HCT116 (cell line): ENCODE results near the gene GM2A. TPM values are rescaled to one million over a fixed set of nuclear protein-coding genes. Genes with fewer than 3 reads are reported as not detected.

Experiments
- ATAC-seq: fragments of 200-7000 bp; cut with Tn5 transposase; 2 replicates; pipeline ENCODE4 v1.9.1; 2020; ENCODE audit warnings: mild to moderate bottlenecking, moderate library complexity
- BruUV-seq: library from RNA; stranded (reverse); fragments of 400-500 nt; replicated peaks from 2 replicates; lab custom pipeline; 2021; lab: Mats Ljungman, UMichigan
- CTCF ChIA-PET: fragments of 300-600 bp; sonication (Branson Sonifier 250); formaldehyde crosslinking; loops from one replicate; lab custom pipeline; 2021; ENCODE audit warnings: antibody characterized with exemption; lab: Charles Lee
- POLR2A ChIA-PET: fragments of 300-600, 350-600 bp; sonication (Branson Sonifier 250); formaldehyde crosslinking; loops from one replicate; lab custom pipeline; 2021; ENCODE audit warnings: antibody characterized with exemption; lab: Charles Lee
- RAD21 ChIA-PET, 2 experiments: fragments of 300-600 bp; sonication (Branson Sonifier 250); formaldehyde crosslinking; loops; one replicate each; lab custom pipeline; 2023; ENCODE audit warnings: low total read pairs in 2 of 2; ENCODE audit not compliant: uncharacterized antibody in 2 of 2, unreplicated experiment in 2 of 2, low non-redundant PET in 1 of 2; lab: Charles Lee
- DNase-seq: peaks from one replicate; pipeline ENCODE4 v3.0.0-alpha.2; 2010; ENCODE audit warnings: low read depth, low spot score
- H2AFZ ChIP-seq: fragments of 200-600 bp; shearing (Covaris generic), sonication (generic); 2 replicates; pipeline ENCODE4 v1.6.1; 2017; ENCODE audit warnings: low read depth, mixed run types, mixed read lengths, antibody characterized with exemption, low read length; ENCODE audit not compliant: poor library complexity, severe bottlenecking
- H3K27ac ChIP-seq: 2 replicates; pipeline ENCODE4 v1.5.1; 2012; ENCODE audit warnings: low read depth, low read length
- H3K27me3 ChIP-seq: fragments of 200-600 bp; sonication (generic); 2 replicates; pipeline ENCODE4 v1.6.1; 2016; ENCODE audit warnings: mixed run types, low read length, mixed read lengths; ENCODE audit not compliant: insufficient read depth
- H3K36me3 ChIP-seq, 2 experiments: fragments of 200-500 bp in 1 of 2; fragments of 200-600 bp in 1 of 2; sonication (Bioruptor generic) in 1 of 2; sonication (generic) in 1 of 2; 2 replicates each; pipeline versions ENCODE4 v1.5.1 to v1.6.1; 2014 to 2016; ENCODE audit warnings: low read length in 2 of 2, inconsistent platforms in 1 of 2, mixed read lengths in 1 of 2, mixed run types in 1 of 2; ENCODE audit not compliant: insufficient read depth in 2 of 2, control insufficient read depth in 1 of 2
- H3K4me1 ChIP-seq, 2 experiments: fragments of 200-600 bp in 1 of 2; sonication (generic) in 1 of 2; 2 replicates each; pipeline versions ENCODE4 v1.5.1 to v1.6.1; 2012 to 2017; ENCODE audit warnings: low read length in 2 of 2, inconsistent platforms in 1 of 2, mild to moderate bottlenecking in 1 of 2, mixed read lengths in 1 of 2, mixed run types in 1 of 2, moderate library complexity in 1 of 2; ENCODE audit not compliant: insufficient read depth in 2 of 2, control insufficient read depth in 1 of 2
- H3K4me2 ChIP-seq: fragments of 200-600 bp; sonication (generic); 2 replicates; pipeline ENCODE4 v1.6.1; 2017; ENCODE audit warnings: mixed run types, low read length, mixed read lengths
- H3K4me3 ChIP-seq, 2 experiments: fragments of 200-600 bp in 1 of 2; sonication (generic) in 1 of 2; replicated peaks in 1 of 2; 2 replicates each; pipeline ENCODE4 v1.5.1; 2011 to 2016; ENCODE audit warnings: low read length in 2 of 2, control low read depth in 1 of 2, low read depth in 1 of 2, mild to moderate bottlenecking in 1 of 2, mixed read lengths in 1 of 2, mixed run types in 1 of 2
- H3K79me2 ChIP-seq: fragments of 200-600 bp; sonication (generic); 2 replicates; pipeline ENCODE4 v1.6.1; 2017; ENCODE audit warnings: mild to moderate bottlenecking, mixed run types, low read length, moderate library complexity, mixed read lengths; ENCODE audit not compliant: insufficient read depth
- H3K9ac ChIP-seq: fragments of 200-600 bp; sonication (generic); 2 replicates; pipeline ENCODE4 v1.6.1; 2016; ENCODE audit warnings: low read length, mixed read lengths
- H3K9me2 ChIP-seq: fragments of 200-600 bp; sonication (generic), shearing (Covaris generic); 2 replicates; pipeline ENCODE4 v1.6.1; 2017; ENCODE audit warnings: mixed run types, mild to moderate bottlenecking, moderate library complexity; ENCODE audit not compliant: insufficient read depth
- H3K9me3 ChIP-seq, 2 experiments: fragments of 200-500 bp in 1 of 2; fragments of 200-600 bp in 1 of 2; sonication (Bioruptor generic) in 1 of 2; sonication (generic) in 1 of 2; 2 replicates each; pipeline ENCODE4 v1.6.1; 2014 to 2017; ENCODE audit warnings: low read length in 2 of 2, mixed read lengths in 2 of 2, inconsistent platforms in 1 of 2, low read depth in 1 of 2, mild to moderate bottlenecking in 1 of 2, mixed run types in 1 of 2, moderate library complexity in 1 of 2; ENCODE audit not compliant: control insufficient read depth in 1 of 2, insufficient read depth in 1 of 2
- H4K20me1 ChIP-seq: fragments of 200-600 bp; sonication (generic), shearing (Covaris generic); 2 replicates; pipeline ENCODE4 v1.6.1; 2017; ENCODE audit warnings: mixed run types, mild to moderate bottlenecking, moderate library complexity; ENCODE audit not compliant: insufficient read depth
- CBX3 ChIP-seq: IDR thresholded peaks from 2 replicates; pipeline ENCODE4 v1.6.1; 2012; ENCODE audit warnings: low read depth
- CEBPB ChIP-seq: IDR thresholded peaks from 2 replicates; pipeline ENCODE4 v1.6.1; 2012; ENCODE audit warnings: low read depth
- ELF1 ChIP-seq: IDR thresholded peaks from 2 replicates; pipeline ENCODE4 v1.6.1; 2012; ENCODE audit warnings: low read depth, borderline replicate concordance
- EZH2 ChIP-seq: fragments of 200-600 bp; sonication (generic); IDR thresholded peaks from 2 replicates; pipeline ENCODE4 v1.6.1; 2017; ENCODE audit warnings: antibody characterized with exemption, mixed run types
- FOSL1 ChIP-seq: IDR thresholded peaks from 2 replicates; pipeline ENCODE4 v1.6.1; 2012; ENCODE audit warnings: low read depth
- POLR2A ChIP-seq: IDR thresholded peaks from 2 replicates; pipeline ENCODE4 v1.7.0; 2011; ENCODE audit warnings: borderline replicate concordance; ENCODE audit not compliant: insufficient read depth, insufficient read length; ENCODE audit errors: extremely low read depth
- POLR2AphosphoS5 ChIP-seq: IDR thresholded peaks from 2 replicates; pipeline ENCODE4 v1.6.1; 2011; ENCODE audit warnings: mild to moderate bottlenecking, low read depth, low read length, moderate library complexity
- RAD21 ChIP-seq: IDR thresholded peaks from 2 replicates; pipeline ENCODE4 v1.6.1; 2012; ENCODE audit warnings: low read depth, mild to moderate bottlenecking
- SIN3A ChIP-seq: IDR thresholded peaks from 2 replicates; pipeline ENCODE4 v1.6.1; 2012; ENCODE audit warnings: low read depth
- SP1 ChIP-seq: IDR thresholded peaks from 2 replicates; pipeline ENCODE4 v1.6.1; 2012; ENCODE audit warnings: low read depth
- SRF ChIP-seq: IDR thresholded peaks from 2 replicates; pipeline ENCODE4 v1.6.1; 2012; ENCODE audit warnings: low read depth
- TCF7L2 ChIP-seq: IDR thresholded peaks from 2 replicates; pipeline ENCODE4 v1.7.0; 2011; ENCODE audit warnings: borderline replicate concordance, inconsistent platforms; ENCODE audit not compliant: insufficient read depth, insufficient read length; ENCODE audit errors: extremely low read depth
- YY1 ChIP-seq: IDR thresholded peaks from 2 replicates; pipeline ENCODE4 v1.6.1; 2011; ENCODE audit warnings: low read length, low read depth, moderate library complexity, mild to moderate bottlenecking; ENCODE audit not compliant: insufficient replicate concordance; ENCODE audit errors: extremely low read depth
- ZNF274 ChIP-seq: fragments of 200-500 bp; sonication (Bioruptor generic); IDR thresholded peaks from 2 replicates; pipeline ENCODE4 v1.6.1; 2014; ENCODE audit warnings: mild to moderate bottlenecking, low read depth, low read length, inconsistent platforms
- intact Hi-C: fragments of 100-400 bp; cut with micrococcal nuclease; formaldehyde crosslinking; loops from 2 replicates; pipeline ENCODE4 v1.10.0; 2022
- total RNA-seq: library from RNA; stranded (reverse); gene quantifications from one replicate; pipeline ENCODE4 v1.2.1, GENCODE V29; 2021; ENCODE audit not compliant: unreplicated experiment
- TF ChIP-seq, protein P1 (sequence below): IDR thresholded peaks from 2 replicates; pipeline ENCODE4 v1.6.1; 2011; ENCODE audit warnings: mild to moderate bottlenecking, low read length, moderate library complexity; ENCODE audit not compliant: insufficient replicate concordance; ENCODE audit errors: extremely low read depth
- TF ChIP-seq, protein P2 (sequence below): IDR thresholded peaks from 2 replicates; pipeline ENCODE4 v1.6.1; 2012; ENCODE audit warnings: low read depth
- TF ChIP-seq, protein P3 (sequence below), 3 experiments: fragments of 200-600 bp in 1 of 3; sonication (generic) in 1 of 3; IDR thresholded peaks in 2 of 3; conservative IDR thresholded peaks in 1 of 3; 2 replicates each; pipeline ENCODE4 v1.5.1; 2012 to 2017; ENCODE audit warnings: low read depth in 2 of 3, low read length in 2 of 3, antibody characterized with exemption in 1 of 3, borderline replicate concordance in 1 of 3, control low read depth in 1 of 3, mild to moderate bottlenecking in 1 of 3, mixed read lengths in 1 of 3, mixed run types in 1 of 3, moderate library complexity in 1 of 3; ENCODE audit not compliant: insufficient read depth in 1 of 3
- TF ChIP-seq, protein P4 (sequence below): IDR thresholded peaks from 2 replicates; pipeline ENCODE4 v1.6.1; 2012

The GM2A gene
- total RNA-seq, 1 experiment from 2014 or later = 25.0 TPM

DNA sequence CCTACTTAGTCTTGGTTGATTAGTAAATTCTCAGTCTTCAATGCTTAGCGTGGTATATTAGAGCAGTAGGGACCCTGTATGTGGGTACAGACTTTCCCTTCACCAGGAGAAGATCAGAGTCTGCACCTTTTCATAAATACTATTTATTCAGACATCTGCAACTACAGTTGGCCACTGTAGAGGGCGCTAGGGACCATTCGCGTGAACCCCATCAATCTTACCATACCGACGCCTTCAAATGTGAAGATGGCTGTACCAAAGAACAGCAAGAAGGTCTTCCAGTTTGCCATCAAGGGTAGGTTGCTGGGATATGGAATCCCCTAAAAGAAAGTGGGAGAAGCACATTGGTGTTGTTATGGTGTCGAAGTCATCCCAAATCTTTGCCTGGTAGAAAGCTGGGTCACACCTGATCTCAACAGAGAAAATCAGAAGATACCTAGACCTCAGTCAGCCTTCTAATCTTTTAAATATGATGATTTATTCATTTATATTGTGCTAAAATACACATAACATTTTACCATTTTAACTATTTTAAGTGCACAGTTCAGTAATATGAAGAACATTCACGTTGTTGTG is 31.5 kb downstream of the GM2A start:
- no peak overlapping the region for H3K4me3 ChIP-seq
- BruUV-seq = no TSS peak
- no peak overlapping the region for H3K27ac ChIP-seq
- no peaks in the 10 kb centered on the region for H3K36me3 ChIP-seq
- DNase-seq (peak; percentile 21), ATAC-seq (peak; percentile 72)
- ChIA-PET RAD21 (no interaction called here), CTCF (interaction anchor here (0.9 kb wide), 1 partner anchor 368 kb away, joined by 4 read pairs; no protein-coding TSS in a partner anchor), POLR2A (no interaction called here)
- intact Hi-C loops = loop anchor here (1.0 to 10.0 kb wide), 2 partner anchors 32 to 460 kb away; no protein-coding TSS in a partner anchor
- TF ChIP-seq, protein P1, sequence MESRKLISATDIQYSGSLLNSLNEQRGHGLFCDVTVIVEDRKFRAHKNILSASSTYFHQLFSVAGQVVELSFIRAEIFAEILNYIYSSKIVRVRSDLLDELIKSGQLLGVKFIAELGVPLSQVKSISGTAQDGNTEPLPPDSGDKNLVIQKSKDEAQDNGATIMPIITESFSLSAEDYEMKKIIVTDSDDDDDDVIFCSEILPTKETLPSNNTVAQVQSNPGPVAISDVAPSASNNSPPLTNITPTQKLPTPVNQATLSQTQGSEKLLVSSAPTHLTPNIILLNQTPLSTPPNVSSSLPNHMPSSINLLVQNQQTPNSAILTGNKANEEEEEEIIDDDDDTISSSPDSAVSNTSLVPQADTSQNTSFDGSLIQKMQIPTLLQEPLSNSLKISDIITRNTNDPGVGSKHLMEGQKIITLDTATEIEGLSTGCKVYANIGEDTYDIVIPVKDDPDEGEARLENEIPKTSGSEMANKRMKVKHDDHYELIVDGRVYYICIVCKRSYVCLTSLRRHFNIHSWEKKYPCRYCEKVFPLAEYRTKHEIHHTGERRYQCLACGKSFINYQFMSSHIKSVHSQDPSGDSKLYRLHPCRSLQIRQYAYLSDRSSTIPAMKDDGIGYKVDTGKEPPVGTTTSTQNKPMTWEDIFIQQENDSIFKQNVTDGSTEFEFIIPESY = no peak
- TF ChIP-seq TCF7L2 (no peak), POLR2A (no peak), EZH2 (no peak), CBX3 (no peak), YY1 (peak; percentile 15), SRF (no peak), CEBPB (no peak), FOSL1 (no peak), SIN3A (no peak), ZNF274 (no peak), ELF1 (no peak), SP1 (no peak), RAD21 (peak; percentile 67), POLR2AphosphoS5 (no peak)
- TF ChIP-seq, protein P2, sequence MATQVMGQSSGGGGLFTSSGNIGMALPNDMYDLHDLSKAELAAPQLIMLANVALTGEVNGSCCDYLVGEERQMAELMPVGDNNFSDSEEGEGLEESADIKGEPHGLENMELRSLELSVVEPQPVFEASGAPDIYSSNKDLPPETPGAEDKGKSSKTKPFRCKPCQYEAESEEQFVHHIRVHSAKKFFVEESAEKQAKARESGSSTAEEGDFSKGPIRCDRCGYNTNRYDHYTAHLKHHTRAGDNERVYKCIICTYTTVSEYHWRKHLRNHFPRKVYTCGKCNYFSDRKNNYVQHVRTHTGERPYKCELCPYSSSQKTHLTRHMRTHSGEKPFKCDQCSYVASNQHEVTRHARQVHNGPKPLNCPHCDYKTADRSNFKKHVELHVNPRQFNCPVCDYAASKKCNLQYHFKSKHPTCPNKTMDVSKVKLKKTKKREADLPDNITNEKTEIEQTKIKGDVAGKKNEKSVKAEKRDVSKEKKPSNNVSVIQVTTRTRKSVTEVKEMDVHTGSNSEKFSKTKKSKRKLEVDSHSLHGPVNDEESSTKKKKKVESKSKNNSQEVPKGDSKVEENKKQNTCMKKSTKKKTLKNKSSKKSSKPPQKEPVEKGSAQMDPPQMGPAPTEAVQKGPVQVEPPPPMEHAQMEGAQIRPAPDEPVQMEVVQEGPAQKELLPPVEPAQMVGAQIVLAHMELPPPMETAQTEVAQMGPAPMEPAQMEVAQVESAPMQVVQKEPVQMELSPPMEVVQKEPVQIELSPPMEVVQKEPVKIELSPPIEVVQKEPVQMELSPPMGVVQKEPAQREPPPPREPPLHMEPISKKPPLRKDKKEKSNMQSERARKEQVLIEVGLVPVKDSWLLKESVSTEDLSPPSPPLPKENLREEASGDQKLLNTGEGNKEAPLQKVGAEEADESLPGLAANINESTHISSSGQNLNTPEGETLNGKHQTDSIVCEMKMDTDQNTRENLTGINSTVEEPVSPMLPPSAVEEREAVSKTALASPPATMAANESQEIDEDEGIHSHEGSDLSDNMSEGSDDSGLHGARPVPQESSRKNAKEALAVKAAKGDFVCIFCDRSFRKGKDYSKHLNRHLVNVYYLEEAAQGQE = no peak
- TF ChIP-seq, protein P3, sequence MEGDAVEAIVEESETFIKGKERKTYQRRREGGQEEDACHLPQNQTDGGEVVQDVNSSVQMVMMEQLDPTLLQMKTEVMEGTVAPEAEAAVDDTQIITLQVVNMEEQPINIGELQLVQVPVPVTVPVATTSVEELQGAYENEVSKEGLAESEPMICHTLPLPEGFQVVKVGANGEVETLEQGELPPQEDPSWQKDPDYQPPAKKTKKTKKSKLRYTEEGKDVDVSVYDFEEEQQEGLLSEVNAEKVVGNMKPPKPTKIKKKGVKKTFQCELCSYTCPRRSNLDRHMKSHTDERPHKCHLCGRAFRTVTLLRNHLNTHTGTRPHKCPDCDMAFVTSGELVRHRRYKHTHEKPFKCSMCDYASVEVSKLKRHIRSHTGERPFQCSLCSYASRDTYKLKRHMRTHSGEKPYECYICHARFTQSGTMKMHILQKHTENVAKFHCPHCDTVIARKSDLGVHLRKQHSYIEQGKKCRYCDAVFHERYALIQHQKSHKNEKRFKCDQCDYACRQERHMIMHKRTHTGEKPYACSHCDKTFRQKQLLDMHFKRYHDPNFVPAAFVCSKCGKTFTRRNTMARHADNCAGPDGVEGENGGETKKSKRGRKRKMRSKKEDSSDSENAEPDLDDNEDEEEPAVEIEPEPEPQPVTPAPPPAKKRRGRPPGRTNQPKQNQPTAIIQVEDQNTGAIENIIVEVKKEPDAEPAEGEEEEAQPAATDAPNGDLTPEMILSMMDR (IDR thresholded peaks at IDR 0.05 in 2 of 3, conservative IDR thresholded peaks at IDR 0.05 in 1 of 3; ENCODE audit: borderline replicate concordance in 1 of 3, insufficient read depth in 1 of 3, low read depth in 2 of 3, low read length in 2 of 3) = peak; percentile 57 to 72 (median 71)
- TF ChIP-seq, protein P4, sequence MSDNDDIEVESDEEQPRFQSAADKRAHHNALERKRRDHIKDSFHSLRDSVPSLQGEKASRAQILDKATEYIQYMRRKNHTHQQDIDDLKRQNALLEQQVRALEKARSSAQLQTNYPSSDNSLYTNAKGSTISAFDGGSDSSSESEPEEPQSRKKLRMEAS = peak; percentile 39; the same call in 1 of the 2 replicates
- no peaks in the 10 kb centered on the region for H4K20me1 ChIP-seq
- no peaks in the 10 kb centered on the region for H3K79me2 ChIP-seq
- H3K4me2 ChIP-seq = no peak overlapping the region
- no peak overlapping the region for H2AFZ ChIP-seq
- peaks cover 4 to 5% of the 10 kb centered on the region in 2 experiments; a peak in 3 of 4 replicates for H3K4me1 ChIP-seq
- no peaks in the 10 kb centered on the region for H3K9me2 ChIP-seq
- H3K27me3 ChIP-seq = no peaks in the 10 kb centered on the region
- no peaks in the 10 kb centered on the region for H3K9me3 ChIP-seq
- no peak overlapping the region for H3K9ac ChIP-seq
